C4-2B (cell line): ENCODE results near the gene ADAMTS9.

Experiments used
- H3K27ac ChIP-seq: fragments of 450-650 bp; 2 replicates; pipeline ENCODE4 v1.5.1; 2017
- CTCF ChIP-seq: fragments of 450-650 bp; conservative IDR thresholded peaks from 2 replicates; pipeline ENCODE4 v1.5.1; 2017; ENCODE audit warnings: mild to moderate bottlenecking
- ZFX ChIP-seq: fragments of 450-650 bp; IDR thresholded peaks from 2 replicates; pipeline ENCODE4 v1.6.1; 2017

ADAMTS9 gene

GRCh38 chr3:64674591-64675076 is 13.2 kb downstream of the ADAMTS9 start:
- TF ChIP-seq CTCF (no peak), ZFX (no peak)
- H3K27ac ChIP-seq, result no peak overlapping the region

GRCh38 chr3:64673159-64673715 is 14.6 kb downstream of the ADAMTS9 start:
- TF ChIP-seq CTCF, result no peak
- TF ChIP-seq ZFX, result no peak
- H3K27ac ChIP-seq, result no peak overlapping the region

GRCh38 chr3:64668582-64669510 is 19.0 kb downstream of the ADAMTS9 start:
- H3K27ac ChIP-seq, result no peak overlapping the region
- TF ChIP-seq ZFX, result no peak
- no peak for TF ChIP-seq CTCF

GRCh38 chr3:64667887-64668581 is 19.8 kb downstream of the ADAMTS9 start:
- H3K27ac ChIP-seq, result no peak overlapping the region
- TF ChIP-seq ZFX, result no peak
- no peak for TF ChIP-seq CTCF

GRCh38 chr3:64667138-64667537 is 20.7 kb downstream of the ADAMTS9 start:
- TF ChIP-seq CTCF, result no peak
- no peak for TF ChIP-seq ZFX
- no peak overlapping the region for H3K27ac ChIP-seq

GRCh38 chr3:64666171-64666588 is 21.6 kb downstream of the ADAMTS9 start:
- TF ChIP-seq ZFX, result no peak
- no peak for TF ChIP-seq CTCF
- no peak overlapping the region for H3K27ac ChIP-seq
